ENCODE measurements around the gene POU2F3. TPM values are rescaled to one million over a fixed set of nuclear protein-coding genes. Genes with fewer than 3 reads are reported as not detected.

Gene POU2F3
- total RNA-seq, 4 donors from 2014 or later = not detected

GRCh38 chr11:120203626-120204025 lies 36.3 kb upstream of the POU2F3 start:
- WGBS = 85% methylated on average over 4 of the region's 4 CpGs
- TF ChIP-seq POLR2AphosphoS5 (IDR thresholded peaks at IDR 0.05) = no peak
- TF ChIP-seq POLR2A (IDR thresholded peaks at IDR 0.05; ENCODE audit: low read depth) = no peak
- TF ChIP-seq CTCF (IDR thresholded peaks at IDR 0.05) = no peak
- no peak for TF ChIP-seq EP300 (IDR thresholded peaks at IDR 0.05)
- intact Hi-C loops (cut with DNase I) = no loop called here

GRCh38 chr11:120205596-120206161 lies 34.3 kb upstream of the POU2F3 start:
- H3K4me1 ChIP-seq = peaks cover 22 to 36% (median 29%) of the 10 kb centered on the region in 4 donors
- no peaks in the 10 kb centered on the region for H3K36me3 ChIP-seq
- WGBS = 86% methylated on average over 7 of the region's 7 CpGs
- DNase-seq (ENCODE audit: extremely low spot score) = no peak
- intact Hi-C loops (cut with DNase I) = no loop called here
- H3K27me3 ChIP-seq = peaks cover 0 to 9% (median 0%) of the 10 kb centered on the region in 4 donors
- no peak overlapping the region for H3K4me3 ChIP-seq
- no peaks in the 10 kb centered on the region for H3K9me3 ChIP-seq
- TF ChIP-seq CTCF (IDR thresholded peaks at IDR 0.05) (no peak), POLR2AphosphoS5 (IDR thresholded peaks at IDR 0.05) (no peak), EP300 (IDR thresholded peaks at IDR 0.05) (no peak), POLR2A (IDR thresholded peaks at IDR 0.05; ENCODE audit: low read depth) (no peak)
- no peak overlapping the region for H3K27ac ChIP-seq (replicated peaks in 1 of 4)

More at GRCh38 chr11:120203626-120204025, 36.3 kb upstream of the POU2F3 start:
- no peak overlapping the region for H3K27ac ChIP-seq (replicated peaks in 1 of 4)
- no peak for DNase-seq (ENCODE audit: extremely low spot score)
- peaks cover 0 to 25% (median 0%) of the 10 kb centered on the region in 4 donors for H3K27me3 ChIP-seq
- H3K36me3 ChIP-seq = no peaks in the 10 kb centered on the region
- peaks cover 8 to 20% (median 14%) of the 10 kb centered on the region in 4 donors for H3K4me1 ChIP-seq
- no peaks in the 10 kb centered on the region for H3K9me3 ChIP-seq
- H3K4me3 ChIP-seq = no peak overlapping the region

- H3K9me3 ChIP-seq = no peaks in the 10 kb centered on the region
- no peak for TF ChIP-seq POLR2AphosphoS5 (IDR thresholded peaks at IDR 0.05)
- no peak for TF ChIP-seq EP300 (IDR thresholded peaks at IDR 0.05)
- no peak for TF ChIP-seq POLR2A (IDR thresholded peaks at IDR 0.05; ENCODE audit: low read depth)
- no peak for TF ChIP-seq CTCF (IDR thresholded peaks at IDR 0.05)
- peak overlapping the region; percentile 1 to 84 (median 56) for H3K27ac ChIP-seq (replicated peaks in 1 of 4)
- intact Hi-C loops (cut with DNase I) = no loop called here
- peaks cover 22 to 52% (median 39%) of the 10 kb centered on the region in 4 donors for H3K4me1 ChIP-seq
- H3K4me3 ChIP-seq = no peak overlapping the region
- no peak for DNase-seq (ENCODE audit: extremely low spot score)
- H3K27me3 ChIP-seq = no peaks in the 10 kb centered on the region
- WGBS = 89% methylated on average over 7 of the region's 7 CpGs
- H3K36me3 ChIP-seq = no peaks in the 10 kb centered on the region
These were observed 32.4 kb upstream of the POU2F3 start for GRCh38 chr11:120207512-120207911.

- intact Hi-C loops (cut with DNase I) = no loop called here
- no peak for TF ChIP-seq CTCF (IDR thresholded peaks at IDR 0.05)
- no peak for TF ChIP-seq POLR2A (IDR thresholded peaks at IDR 0.05; ENCODE audit: low read depth)
- TF ChIP-seq POLR2AphosphoS5 (IDR thresholded peaks at IDR 0.05) = no peak
- TF ChIP-seq EP300 (IDR thresholded peaks at IDR 0.05) = no peak
- H3K4me1 ChIP-seq = peaks cover 22 to 57% (median 42%) of the 10 kb centered on the region in 4 donors
- 65% methylated on average over 11 of the region's 13 CpGs for WGBS
- no peaks in the 10 kb centered on the region for H3K36me3 ChIP-seq
- H3K4me3 ChIP-seq = no peak overlapping the region
- no peaks in the 10 kb centered on the region for H3K9me3 ChIP-seq
- DNase-seq (ENCODE audit: extremely low spot score) = no peak
- no peaks in the 10 kb centered on the region for H3K27me3 ChIP-seq
- H3K27ac ChIP-seq (replicated peaks in 1 of 4) = peak overlapping the region; percentile 1 to 84 (median 56)
These were observed 31.9 kb upstream of the POU2F3 start for GRCh38 chr11:120208001-120208441.

Data from esophagus muscularis mucosa (tissue), 4 donors.